ENCODE measurements around the gene DISC1.

DNA sequence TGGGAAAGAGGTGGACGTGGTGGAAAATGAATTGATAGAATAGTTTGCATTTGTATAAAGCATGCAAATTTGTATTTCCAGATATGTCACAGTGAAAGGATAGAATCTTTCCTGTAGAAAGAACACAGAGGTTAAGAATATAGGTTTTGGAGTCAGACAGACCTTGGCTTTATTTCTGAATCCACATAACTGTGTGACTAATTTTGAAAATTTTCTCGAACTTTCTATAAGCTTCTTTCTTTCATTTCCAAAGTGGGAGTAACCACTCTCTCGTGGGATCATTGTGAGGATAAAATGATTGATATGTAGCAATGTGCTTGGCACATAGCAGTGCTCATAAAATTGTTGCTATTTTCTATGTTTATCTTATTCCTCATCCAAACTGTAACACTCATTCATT is 108.8 kb downstream of the DISC1 start:
- TF ChIP-seq CTCF (IDR thresholded peaks at IDR 0.05) (no peak), POLR2A (IDR thresholded peaks at IDR 0.05) (no peak)
